ENCODE data around the gene PDE4B.

Gene PDE4B

GRCh38 chr1:65882076-65882475, 89.4 kb downstream of the PDE4B start:
- TF ChIP-seq CTCF (IDR thresholded peaks at IDR 0.05; ENCODE audit: borderline replicate concordance, control extremely low read depth, extremely low read depth, insufficient read depth, missing control alignments) = no peak
- in situ Hi-C loops (cut with MboI; ENCODE audit: low sequenced_read_pairs, unreplicated experiment) = no loop called here
- DNase-seq (ENCODE audit: low spot score) = no peak

- no peak for DNase-seq (ENCODE audit: low spot score)
- no peak for TF ChIP-seq CTCF (IDR thresholded peaks at IDR 0.05; ENCODE audit: borderline replicate concordance, control extremely low read depth, extremely low read depth, insufficient read depth, missing control alignments)
- in situ Hi-C loops (cut with MboI; ENCODE audit: low sequenced_read_pairs, unreplicated experiment) = no loop called here
Measured at GRCh38 chr1:65889441-65889840, 96.7 kb downstream of the PDE4B start.

GRCh38 chr1:65890201-65890843, 97.6 kb downstream of the PDE4B start:
- TF ChIP-seq CTCF (IDR thresholded peaks at IDR 0.05; ENCODE audit: borderline replicate concordance, control extremely low read depth, extremely low read depth, insufficient read depth, missing control alignments) = no peak
- in situ Hi-C loops (cut with MboI; ENCODE audit: low sequenced_read_pairs, unreplicated experiment) = no loop called here
- no peak for DNase-seq (ENCODE audit: low spot score)

- no peak for TF ChIP-seq CTCF (IDR thresholded peaks at IDR 0.05; ENCODE audit: borderline replicate concordance, control extremely low read depth, extremely low read depth, insufficient read depth, missing control alignments)
- in situ Hi-C loops (cut with MboI; ENCODE audit: low sequenced_read_pairs, unreplicated experiment) = no loop called here
- DNase-seq (ENCODE audit: low spot score) = no peak
Measured at GRCh38 chr1:65894738-65895605, 102.3 kb downstream of the PDE4B start.

GRCh38 chr1:65896721-65897120, 104.0 kb downstream of the PDE4B start:
- no peak for TF ChIP-seq CTCF (IDR thresholded peaks at IDR 0.05; ENCODE audit: borderline replicate concordance, control extremely low read depth, extremely low read depth, insufficient read depth, missing control alignments)
- in situ Hi-C loops (cut with MboI; ENCODE audit: low sequenced_read_pairs, unreplicated experiment) = no loop called here
- DNase-seq (ENCODE audit: low spot score) = no peak

GRCh38 chr1:65897485-65897884, 104.8 kb downstream of the PDE4B start:
- no peak for DNase-seq (ENCODE audit: low spot score)
- TF ChIP-seq CTCF (IDR thresholded peaks at IDR 0.05; ENCODE audit: borderline replicate concordance, control extremely low read depth, extremely low read depth, insufficient read depth, missing control alignments) = no peak
- in situ Hi-C loops (cut with MboI; ENCODE audit: low sequenced_read_pairs, unreplicated experiment) = no loop called here

All from GM13976 (cell line).